Kidney capillary endothelial cell (primary cell): ENCODE data around the gene KRT76.

ENCODE experiments used
- DNase-seq: peaks from one replicate; pipeline ENCODE4 v3.0.0-alpha.2; 2018; ENCODE audit warnings: low spot score

Gene KRT76

GRCh38 chr12:52730383-52730782 is 46.8 kb downstream of the KRT76 start:
- no peak for DNase-seq

- DNase-seq: no peak
These were observed 48.0 kb downstream of the KRT76 start for GRCh38 chr12:52729147-52729546.

- no peak for DNase-seq
These were observed 48.8 kb downstream of the KRT76 start for GRCh38 chr12:52728374-52728773.

GRCh38 chr12:52727037-52727436 is 50.1 kb downstream of the KRT76 start:
- DNase-seq: no peak

GRCh38 chr12:52726451-52726850 is 50.7 kb downstream of the KRT76 start:
- DNase-seq: no peak

- no peak for DNase-seq
These were observed 52.8 kb downstream of the KRT76 start for GRCh38 chr12:52724384-52724783.

- no peak for DNase-seq
These were observed 54.5 kb downstream of the KRT76 start for GRCh38 chr12:52722680-52723079.

- DNase-seq: no peak
These were observed 55.2 kb downstream of the KRT76 start for GRCh38 chr12:52721838-52722470.

GRCh38 chr12:52720365-52720886 is 56.7 kb downstream of the KRT76 start:
- DNase-seq: no peak
